HepG2 (cell line): ENCODE measurements around the gene ARIH2. TPM values are rescaled to one million over a fixed set of nuclear protein-coding genes. Genes with fewer than 3 reads are reported as not detected.

Experiments used
- GMEB2 ChIP-seq: IDR thresholded peaks from 2 replicates; pipeline ENCODE4 v1.6.1; 2016; ENCODE audit warnings: missing biosample characterization, missing genetic modification reagents, low read depth
- HES4 ChIP-seq: sonication (generic); formaldehyde crosslinking; IDR thresholded peaks from 2 replicates; pipeline ENCODE4 v1.9.0; 2021; ENCODE audit warnings: mild to moderate bottlenecking, missing genetic modification reagents, borderline replicate concordance
- IKZF1 ChIP-seq: fragments of 450-650 bp; IDR thresholded peaks from 2 replicates; pipeline ENCODE4 v1.7.1; 2016
- JARID2 ChIP-seq: sonication (generic); formaldehyde crosslinking; IDR thresholded peaks from 2 replicates; pipeline ENCODE4 v1.8.1; 2023; ENCODE audit warnings: missing genetic modification reagents, inconsistent platforms; ENCODE audit not compliant: insufficient replicate concordance
- JDP2 ChIP-seq: sonication (generic); formaldehyde crosslinking; IDR thresholded peaks from 2 replicates; pipeline ENCODE4 v1.8.1; 2022; ENCODE audit warnings: missing genetic modification reagents, borderline replicate concordance
- KMT2B ChIP-seq: IDR thresholded peaks from 2 replicates; pipeline ENCODE4 v1.6.1; 2016; ENCODE audit warnings: missing genetic modification reagents, missing compliant biosample characterization
- NRL ChIP-seq: sonication (generic); formaldehyde crosslinking; IDR thresholded peaks from 2 replicates; pipeline ENCODE4 v1.5.0; 2020; ENCODE audit warnings: missing genetic modification reagents, mild to moderate bottlenecking, moderate library complexity, borderline replicate concordance
- PRPF4 ChIP-seq: fragments of 200-400 bp; formaldehyde crosslinking; IDR thresholded peaks from 2 replicates; pipeline ENCODE4 v1.6.1; 2016; ENCODE audit warnings: low read length, low read depth; ENCODE audit not compliant: poor library complexity, severe bottlenecking
- RELA ChIP-seq: sonication (generic); formaldehyde crosslinking; IDR thresholded peaks from 2 replicates; pipeline ENCODE4 v1.4.0; 2020; ENCODE audit warnings: missing genetic modification reagents
- SMAD1 ChIP-seq: sonication (generic); formaldehyde crosslinking; IDR thresholded peaks from 2 replicates; pipeline ENCODE4 v1.4.0; 2020; ENCODE audit warnings: missing genetic modification reagents, low read depth, mild to moderate bottlenecking, borderline replicate concordance
- SMAD3 ChIP-seq: sonication (generic); formaldehyde crosslinking; IDR thresholded peaks from 2 replicates; pipeline ENCODE4 v1.4.0; 2020; ENCODE audit warnings: missing genetic modification reagents
- YY1 ChIP-seq: IDR thresholded peaks from 2 replicates; pipeline ENCODE4 v1.6.1; 2011; ENCODE audit warnings: low read length, low read depth, moderate library complexity, mild to moderate bottlenecking; ENCODE audit not compliant: insufficient read depth, insufficient replicate concordance
- ZBTB21 ChIP-seq: sonication (generic); formaldehyde crosslinking; IDR thresholded peaks from 2 replicates; pipeline ENCODE4 v1.4.0; 2020; ENCODE audit warnings: missing genetic modification reagents
- ZNF318 ChIP-seq: sonication (generic); formaldehyde crosslinking; IDR thresholded peaks from 2 replicates; pipeline ENCODE4 v1.4.0; 2020; ENCODE audit warnings: mild to moderate bottlenecking, missing genetic modification reagents
- ZNF619 ChIP-seq: sonication (generic); formaldehyde crosslinking; IDR thresholded peaks from 2 replicates; pipeline ENCODE4 v1.4.0; 2020; ENCODE audit warnings: mild to moderate bottlenecking, missing genetic modification reagents
- ZNF674 ChIP-seq: sonication (generic); formaldehyde crosslinking; IDR thresholded peaks from 2 replicates; pipeline ENCODE4 v1.5.0; 2020; ENCODE audit warnings: low read depth, mild to moderate bottlenecking, missing genetic modification reagents
- ZSCAN22 ChIP-seq: sonication (generic); formaldehyde crosslinking; IDR thresholded peaks from 2 replicates; pipeline ENCODE4 v1.4.0; 2020; ENCODE audit warnings: mild to moderate bottlenecking, missing genetic modification reagents
- ZSCAN29 ChIP-seq: sonication (generic); formaldehyde crosslinking; conservative IDR thresholded peaks from 2 replicates; pipeline ENCODE4 v1.4.0; 2020; ENCODE audit warnings: mild to moderate bottlenecking, missing genetic modification reagents
- polyA plus RNA-seq, 8 experiments: library from polyadenylated mRNA; depleted of rRNA in 3 of 8; stranded (reverse) in 7 of 8; unstranded in 1 of 8; fragments of >200 nt; fragmentation: Illumina TruSeq in 4 of 8; extraction: Trizol in 4 of 8; gene quantifications; 2 replicates each; pipeline versions ENCODE4 v1.2.1 to v1.2.3, GENCODE V29; 2011 to 2016; ENCODE audit warnings: low read depth in 4 of 8, missing spikeins in 1 of 8, mixed read lengths in 1 of 8; ENCODE audit not compliant: insufficient read depth in 1 of 8
- total RNA-seq, 5 experiments: library from RNA; depleted of rRNA; stranded (reverse); fragments of >200 nt; fragmentation: Illumina TruSeq; extraction: Trizol; gene quantifications; 2 replicates each; pipeline ENCODE4 v1.2.3, GENCODE V29; 2016; ENCODE audit warnings: low read depth in 1 of 5

ARIH2 gene
- total and polyA plus RNA-seq, 2 of the 13 experiments (the other 11 are each of a cell fraction or from before 2014, with no cell fraction given), result 64.8 to 83.3 TPM

DNA sequence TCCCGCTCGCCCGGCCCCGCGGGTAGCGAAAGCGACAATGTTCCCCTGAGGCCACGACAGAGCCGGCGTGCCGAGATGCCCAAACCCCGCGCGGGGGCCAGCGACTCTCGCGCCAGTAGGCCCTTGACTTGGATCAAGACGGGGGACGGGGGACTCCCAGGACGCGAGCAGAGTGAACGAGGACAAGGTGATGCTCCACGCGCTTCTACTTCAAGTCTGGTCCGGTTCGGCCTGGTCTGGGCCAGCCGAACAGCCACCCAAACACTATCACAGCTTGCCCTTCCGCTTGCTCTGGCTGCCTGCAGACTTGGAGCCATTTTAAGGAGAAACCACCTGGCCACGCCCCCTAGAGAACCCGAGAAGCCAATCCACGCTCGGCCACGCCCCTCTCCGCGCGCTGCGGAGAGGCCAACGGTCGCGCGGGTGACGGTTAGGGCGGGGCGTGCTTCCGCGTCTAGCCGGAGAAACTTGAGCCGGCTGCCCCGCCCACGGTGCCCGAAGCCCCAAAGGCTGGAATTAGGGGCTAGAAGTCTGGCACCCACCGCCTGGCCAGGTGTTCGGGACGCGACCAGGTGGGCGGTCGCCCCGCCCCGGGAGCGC is 102.7 kb downstream of the ARIH2 start (continued):
- TF ChIP-seq ZNF619 (CRISPR knock-in tag) (no peak), RELA (no peak), ZBTB21 (CRISPR knock-in tag) (0 out of 2 replicates have a peak, but pooled peaks have one; percentile 34), KMT2B (CRISPR knock-in tag) (peak; percentile 20; the same call in 1 of the 2 replicates), GMEB2 (CRISPR knock-in tag) (0 out of 2 replicates have a peak, but pooled peaks have one; percentile 15), HES4 (CRISPR knock-in tag) (peak; percentile 13; the same call in 1 of the 2 replicates), NRL (CRISPR knock-in tag) (no peak; the same call in 1 of the 2 replicates), ZNF318 (CRISPR knock-in tag) (0 out of 2 replicates have a peak, but pooled peaks have one; percentile 67), PRPF4 (no peak), ZSCAN22 (CRISPR knock-in tag) (no peak; the same call in 1 of the 2 replicates), ZNF674 (CRISPR knock-in tag) (no peak), SMAD3 (CRISPR knock-in tag) (peak; percentile 80; the same call in 1 of the 2 replicates), ZSCAN29 (peak; percentile 86), JDP2 (CRISPR knock-in tag) (no peak), YY1 (peak; percentile 72), JARID2 (CRISPR knock-in tag) (no peak), IKZF1 (no peak), SMAD1 (CRISPR knock-in tag) (no peak)
